Astrocyte (in vitro differentiated cells and primary cell): ENCODE measurements around the gene OPCML.

Experiments used
- EZH2 ChIP-seq: IDR thresholded peaks from 2 replicates; pipeline ENCODE4 v1.6.1; 2012; ENCODE audit warnings: mild to moderate bottlenecking, low read length, inconsistent platforms; ENCODE audit not compliant: insufficient read depth
- TF ChIP-seq, protein P1 (sequence below): IDR thresholded peaks from 2 replicates; pipeline ENCODE4 v1.5.1; 2011; ENCODE audit warnings: low read depth, mild to moderate bottlenecking, inconsistent platforms, low read length, moderate library complexity; ENCODE audit not compliant: insufficient read depth

DNA sequence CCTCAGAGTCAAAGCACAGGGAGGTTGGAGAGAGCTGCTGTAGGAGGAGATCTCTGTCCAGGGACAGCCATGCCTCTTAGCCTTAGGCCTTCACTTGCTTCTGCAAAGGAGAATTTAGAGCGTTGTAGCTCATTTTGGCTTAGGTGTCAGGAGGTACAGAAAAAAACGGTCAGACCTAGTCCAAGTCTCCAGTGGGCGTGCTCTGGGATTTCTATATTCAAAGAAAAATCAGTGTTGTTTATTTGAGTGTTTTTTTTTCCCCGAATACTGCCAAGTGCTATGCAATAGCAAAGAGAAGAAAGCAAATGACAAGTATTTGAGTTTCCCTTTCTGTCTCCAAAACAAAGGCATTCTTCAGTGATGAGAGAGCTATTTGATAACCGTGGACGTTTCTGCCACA lies 22.7 kb upstream of the OPCML start:
- TF ChIP-seq, protein P1, sequence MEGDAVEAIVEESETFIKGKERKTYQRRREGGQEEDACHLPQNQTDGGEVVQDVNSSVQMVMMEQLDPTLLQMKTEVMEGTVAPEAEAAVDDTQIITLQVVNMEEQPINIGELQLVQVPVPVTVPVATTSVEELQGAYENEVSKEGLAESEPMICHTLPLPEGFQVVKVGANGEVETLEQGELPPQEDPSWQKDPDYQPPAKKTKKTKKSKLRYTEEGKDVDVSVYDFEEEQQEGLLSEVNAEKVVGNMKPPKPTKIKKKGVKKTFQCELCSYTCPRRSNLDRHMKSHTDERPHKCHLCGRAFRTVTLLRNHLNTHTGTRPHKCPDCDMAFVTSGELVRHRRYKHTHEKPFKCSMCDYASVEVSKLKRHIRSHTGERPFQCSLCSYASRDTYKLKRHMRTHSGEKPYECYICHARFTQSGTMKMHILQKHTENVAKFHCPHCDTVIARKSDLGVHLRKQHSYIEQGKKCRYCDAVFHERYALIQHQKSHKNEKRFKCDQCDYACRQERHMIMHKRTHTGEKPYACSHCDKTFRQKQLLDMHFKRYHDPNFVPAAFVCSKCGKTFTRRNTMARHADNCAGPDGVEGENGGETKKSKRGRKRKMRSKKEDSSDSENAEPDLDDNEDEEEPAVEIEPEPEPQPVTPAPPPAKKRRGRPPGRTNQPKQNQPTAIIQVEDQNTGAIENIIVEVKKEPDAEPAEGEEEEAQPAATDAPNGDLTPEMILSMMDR = no peak
- no peak for TF ChIP-seq EZH2
